ENCODE results near the gene THEM5. TPM values are rescaled to one million over a fixed set of nuclear protein-coding genes. Genes with fewer than 3 reads are reported as not detected.

The THEM5 gene
- total RNA-seq, 1 experiment from 2014 or later, result not detected

- in situ Hi-C loops (cut with HindIII; ENCODE audit: low sequenced_read_pairs), result no loop called here
- DNase-seq (ENCODE audit: low spot score), result no peak
These were observed 6.8 kb downstream of the THEM5 start for GRCh38 chr1:151846686-151847237.

- no peak for DNase-seq (ENCODE audit: low spot score)
- in situ Hi-C loops (cut with HindIII; ENCODE audit: low sequenced_read_pairs), result no loop called here
These were observed 7.4 kb downstream of the THEM5 start for GRCh38 chr1:151846062-151846568.

- DNase-seq (ENCODE audit: low spot score), result no peak
- in situ Hi-C loops (cut with HindIII; ENCODE audit: low sequenced_read_pairs), result no loop called here
These were observed 10.1 kb downstream of the THEM5 start for GRCh38 chr1:151843398-151843797.

GRCh38 chr1:151841141-151841540 lies 12.4 kb downstream of the THEM5 start:
- in situ Hi-C loops (cut with HindIII; ENCODE audit: low sequenced_read_pairs), result no loop called here

GRCh38 chr1:151840421-151840820 lies 13.1 kb downstream of the THEM5 start:
- in situ Hi-C loops (cut with HindIII; ENCODE audit: low sequenced_read_pairs), result no loop called here
- DNase-seq (ENCODE audit: low spot score), result no peak

More at GRCh38 chr1:151841141-151841540, 12.4 kb downstream of the THEM5 start:
- DNase-seq (ENCODE audit: low spot score), result no peak

- peak; percentile 72 for DNase-seq (ENCODE audit: low spot score)
- in situ Hi-C loops (cut with HindIII; ENCODE audit: low sequenced_read_pairs), result no loop called here
These were observed 13.8 kb downstream of the THEM5 start, which contains the start of gene C2CD4D for GRCh38 chr1:151839457-151840403. Gene C2CD4D (minus strand): TSS chr1:151839820. CDS start chr1:151838989, 831 bp downstream.

- in situ Hi-C loops (cut with HindIII; ENCODE audit: low sequenced_read_pairs), result no loop called here
- no peak for DNase-seq (ENCODE audit: low spot score)
These were observed 14.5 kb downstream of the THEM5 start for GRCh38 chr1:151839082-151839412.

GRCh38 chr1:151838222-151839081 lies 15.1 kb downstream of the THEM5 start:
- no peak for DNase-seq (ENCODE audit: low spot score)
- in situ Hi-C loops (cut with HindIII; ENCODE audit: low sequenced_read_pairs), result no loop called here

GRCh38 chr1:151837884-151838221 lies 15.7 kb downstream of the THEM5 start:
- DNase-seq (ENCODE audit: low spot score), result no peak
- in situ Hi-C loops (cut with HindIII; ENCODE audit: low sequenced_read_pairs), result no loop called here

- in situ Hi-C loops (cut with HindIII; ENCODE audit: low sequenced_read_pairs), result no loop called here
These were observed 16.3 kb downstream of the THEM5 start for GRCh38 chr1:151837197-151837596.

GRCh38 chr1:151835596-151835995 lies 17.9 kb downstream of the THEM5 start:
- no peak for DNase-seq (ENCODE audit: low spot score)
- in situ Hi-C loops (cut with HindIII; ENCODE audit: low sequenced_read_pairs), result no loop called here

More at GRCh38 chr1:151837197-151837596, 16.3 kb downstream of the THEM5 start:
- DNase-seq (ENCODE audit: low spot score), result no peak

GRCh38 chr1:151834239-151834638 lies 19.3 kb downstream of the THEM5 start:
- DNase-seq (ENCODE audit: low spot score), result no peak
- in situ Hi-C loops (cut with HindIII; ENCODE audit: low sequenced_read_pairs), result no loop called here

- no peak for DNase-seq (ENCODE audit: low spot score)
- in situ Hi-C loops (cut with HindIII; ENCODE audit: low sequenced_read_pairs), result no loop called here
These were observed 20.2 kb downstream of the THEM5 start for GRCh38 chr1:151833172-151833900.

- in situ Hi-C loops (cut with HindIII; ENCODE audit: low sequenced_read_pairs), result no loop called here
- peak; percentile 91 for DNase-seq (ENCODE audit: low spot score)
These were observed 21.1 kb downstream of the THEM5 start for GRCh38 chr1:151832318-151832980.

GRCh38 chr1:151831605-151832004 lies 21.9 kb downstream of the THEM5 start, which contains the start of gene RORC:
Gene RORC (minus strand): TSS chr1:151831802. CDS start chr1:151831764, 38 bp downstream.
- DNase-seq (ENCODE audit: low spot score), result peak; percentile 84
- in situ Hi-C loops (cut with HindIII; ENCODE audit: low sequenced_read_pairs), result no loop called here

GRCh38 chr1:151831256-151831591 lies 22.3 kb downstream of the THEM5 start:
- in situ Hi-C loops (cut with HindIII; ENCODE audit: low sequenced_read_pairs), result no loop called here
- DNase-seq (ENCODE audit: low spot score), result no peak

- in situ Hi-C loops (cut with HindIII; ENCODE audit: low sequenced_read_pairs), result no loop called here
- no peak for DNase-seq (ENCODE audit: low spot score)
These were observed 23.5 kb downstream of the THEM5 start for GRCh38 chr1:151830055-151830454.

GRCh38 chr1:151829352-151830046 lies 24.0 kb downstream of the THEM5 start:
- in situ Hi-C loops (cut with HindIII; ENCODE audit: low sequenced_read_pairs), result no loop called here
- DNase-seq (ENCODE audit: low spot score), result peak; percentile 55
